Endothelial cell of umbilical vein (primary cell): ENCODE results near the gene SIGLECL1. TPM values are rescaled to one million over a fixed set of nuclear protein-coding genes. Genes with fewer than 3 reads are reported as not detected.

ENCODE experiments used
- BruUV-seq: library from RNA; stranded (reverse); fragments of 400-500 nt; replicated peaks from 2 replicates; lab custom pipeline; 2021; lab: Mats Ljungman, UMichigan
- CTCF ChIA-PET: fragments of 300-600, 350-600 bp; sonication (Branson Sonifier 250); formaldehyde crosslinking; loops from one replicate; lab custom pipeline; 2021; ENCODE audit warnings: antibody characterized with exemption, inconsistent platforms; lab: Charles Lee
- POLR2A ChIA-PET: fragments of 300-600, 350-600 bp; sonication (Branson Sonifier 250); formaldehyde crosslinking; loops from one replicate; lab custom pipeline; 2021; ENCODE audit warnings: antibody characterized with exemption, inconsistent platforms; lab: Charles Lee
- DNase-seq: peaks from one replicate; pipeline ENCODE4 v3.0.0-alpha.2; 2011; ENCODE audit warnings: low read depth, low spot score
- FAIRE-seq: peaks from 2 replicates; lab custom pipeline; 2011; peaks lifted over from hg19 to GRCh38; lab: Jason Lieb, UNC
- H2AFZ ChIP-seq: 2 replicates; pipeline ENCODE4 v1.6.0; 2012; ENCODE audit warnings: low read depth, low read length, control low read depth, inconsistent platforms
- H3K27ac ChIP-seq: 2 replicates; pipeline ENCODE4 v1.5.1; 2011; ENCODE audit warnings: low read depth, mild to moderate bottlenecking, control low read depth, low read length, moderate library complexity; ENCODE audit not compliant: insufficient read depth
- H3K27me3 ChIP-seq, 2 experiments: 2 replicates each; pipeline versions ENCODE4 v1.6.0 to v1.6.1; 2011; ENCODE audit warnings: low read length in 2 of 2, mixed read lengths in 1 of 2; ENCODE audit not compliant: control insufficient read depth in 2 of 2, insufficient read depth in 2 of 2
- H3K36me3 ChIP-seq, 2 experiments: 2 replicates in 1 of 2; 3 replicates in 1 of 2; pipeline ENCODE4 v1.5.1; 2011; ENCODE audit warnings: low read length in 2 of 2, mild to moderate bottlenecking in 1 of 2, moderate library complexity in 1 of 2; ENCODE audit not compliant: control insufficient read depth in 2 of 2, insufficient read depth in 2 of 2; ENCODE audit errors: extremely low read depth in 1 of 2
- H3K4me1 ChIP-seq: 3 replicates; pipeline ENCODE4 v1.5.1; 2011; ENCODE audit warnings: mild to moderate bottlenecking, low read length; ENCODE audit not compliant: control insufficient read depth, insufficient read depth; ENCODE audit errors: extremely low read depth
- H3K4me2 ChIP-seq: 2 replicates; pipeline ENCODE4 v1.6.1; 2011; ENCODE audit warnings: low read length, control low read depth, mixed read lengths; ENCODE audit not compliant: insufficient read depth
- H3K4me3 ChIP-seq, 3 experiments: fragments of 200-600 bp in 1 of 3; sonication (generic), shearing (Covaris generic) in 1 of 3; replicated peaks in 1 of 3; 2 replicates each; pipeline ENCODE4 v1.5.1; 2011 to 2016; ENCODE audit warnings: control low read depth in 3 of 3, low read length in 3 of 3, mild to moderate bottlenecking in 2 of 3, inconsistent platforms in 1 of 3, low read depth in 1 of 3, moderate library complexity in 1 of 3; ENCODE audit not compliant: insufficient read depth in 1 of 3
- H3K79me2 ChIP-seq: 2 replicates; pipeline ENCODE4 v1.6.0; 2012; ENCODE audit warnings: low read length, inconsistent platforms; ENCODE audit not compliant: control insufficient read depth, insufficient read depth
- H3K9ac ChIP-seq: replicated peaks from 2 replicates; pipeline ENCODE3; 2011; ENCODE audit warnings: low read length, control low read depth; ENCODE audit not compliant: insufficient read depth; ENCODE audit errors: extremely low read depth
- H3K9me1 ChIP-seq: replicated peaks from 3 replicates; pipeline ENCODE4 v1.6.0; 2011; ENCODE audit warnings: mild to moderate bottlenecking, low read length; ENCODE audit not compliant: control insufficient read depth, insufficient read depth; ENCODE audit errors: extremely low read depth
- H3K9me3 ChIP-seq: replicated peaks from 2 replicates; pipeline ENCODE4 v1.5.1; 2012; ENCODE audit warnings: low read length, inconsistent platforms; ENCODE audit not compliant: control insufficient read depth, insufficient read depth
- H4K20me1 ChIP-seq: replicated peaks from 2 replicates; pipeline ENCODE3; 2011; ENCODE audit warnings: mild to moderate bottlenecking, low read length; ENCODE audit not compliant: control insufficient read depth, insufficient read depth; ENCODE audit errors: extremely low read depth
- EZH2 ChIP-seq: IDR thresholded peaks from 2 replicates; pipeline ENCODE4 v1.6.1; 2012; ENCODE audit warnings: borderline replicate concordance, low read depth, mild to moderate bottlenecking, moderate library complexity, low read length, inconsistent platforms; ENCODE audit not compliant: severe bottlenecking
- FOS ChIP-seq: IDR thresholded peaks from 2 replicates; pipeline ENCODE4 v1.6.1; 2011; ENCODE audit warnings: mild to moderate bottlenecking, low read length, moderate library complexity, borderline replicate concordance; ENCODE audit not compliant: insufficient read depth
- GATA2 ChIP-seq: IDR thresholded peaks from 2 replicates; pipeline ENCODE4 v1.7.0; 2011; ENCODE audit warnings: low read depth, mild to moderate bottlenecking, moderate library complexity, mixed read lengths, low read length; ENCODE audit not compliant: insufficient read length, insufficient read depth
- POLR2A ChIP-seq: IDR thresholded peaks from 2 replicates; pipeline ENCODE4 v1.6.1; 2012; ENCODE audit warnings: low read depth, mild to moderate bottlenecking, control low read depth, low read length
- POLR2AphosphoS5 ChIP-seq: IDR thresholded peaks from 2 replicates; pipeline ENCODE4 v1.6.1; 2012; ENCODE audit warnings: low read depth, mild to moderate bottlenecking, control low read depth, low read length, moderate library complexity; ENCODE audit not compliant: insufficient read depth
- dilution Hi-C: fragments of 300-500 bp; cut with MboI; formaldehyde crosslinking; loops from one replicate; pipeline ENCODE4 v1.15.0; 2019; ENCODE audit warnings: low sequenced_read_pairs; ENCODE audit not compliant: extremely low pct_ligation_motif_present
- intact Hi-C: fragments of 100-400 bp; cut with micrococcal nuclease; formaldehyde crosslinking; loops from one replicate; pipeline ENCODE4 v1.10.0; 2022
- polyA plus RNA-seq, 4 experiments: library from polyadenylated mRNA; depleted of rRNA in 3 of 4; stranded (reverse) in 3 of 4; unstranded in 1 of 4; fragments of >200 nt; gene quantifications; 2 replicates each; pipeline versions ENCODE4 v1.2.1 to v1.2.3, GENCODE V29; 2011 to 2012; ENCODE audit warnings: missing spikeins in 1 of 4
- total RNA-seq: library from RNA; stranded (reverse); gene quantifications from 2 replicates; pipeline ENCODE4 v1.2.3, GENCODE V29; 2021
- TF ChIP-seq, protein P1 (sequence below): IDR thresholded peaks from 2 replicates; pipeline ENCODE4 v1.6.1; 2011; ENCODE audit not compliant: insufficient read depth, insufficient read length
- TF ChIP-seq, protein P2 (sequence below), 2 donors: IDR thresholded peaks; 1 replicate in 1 of 2; 2 replicates in 1 of 2; pipeline ENCODE4 v1.5.1; 2011; ENCODE audit warnings: low read length in 2 of 2, mild to moderate bottlenecking in 2 of 2, moderate library complexity in 2 of 2, control low read depth in 1 of 2, inconsistent platforms in 1 of 2, low read depth in 1 of 2; ENCODE audit not compliant: insufficient read depth in 1 of 2; ENCODE audit errors: extremely low read depth in 1 of 2

Gene SIGLECL1
- total and polyA plus RNA-seq, 2 donors (not counting 3 experiments of a cell fraction or from before 2014, with no cell fraction given), result not detected

DNA sequence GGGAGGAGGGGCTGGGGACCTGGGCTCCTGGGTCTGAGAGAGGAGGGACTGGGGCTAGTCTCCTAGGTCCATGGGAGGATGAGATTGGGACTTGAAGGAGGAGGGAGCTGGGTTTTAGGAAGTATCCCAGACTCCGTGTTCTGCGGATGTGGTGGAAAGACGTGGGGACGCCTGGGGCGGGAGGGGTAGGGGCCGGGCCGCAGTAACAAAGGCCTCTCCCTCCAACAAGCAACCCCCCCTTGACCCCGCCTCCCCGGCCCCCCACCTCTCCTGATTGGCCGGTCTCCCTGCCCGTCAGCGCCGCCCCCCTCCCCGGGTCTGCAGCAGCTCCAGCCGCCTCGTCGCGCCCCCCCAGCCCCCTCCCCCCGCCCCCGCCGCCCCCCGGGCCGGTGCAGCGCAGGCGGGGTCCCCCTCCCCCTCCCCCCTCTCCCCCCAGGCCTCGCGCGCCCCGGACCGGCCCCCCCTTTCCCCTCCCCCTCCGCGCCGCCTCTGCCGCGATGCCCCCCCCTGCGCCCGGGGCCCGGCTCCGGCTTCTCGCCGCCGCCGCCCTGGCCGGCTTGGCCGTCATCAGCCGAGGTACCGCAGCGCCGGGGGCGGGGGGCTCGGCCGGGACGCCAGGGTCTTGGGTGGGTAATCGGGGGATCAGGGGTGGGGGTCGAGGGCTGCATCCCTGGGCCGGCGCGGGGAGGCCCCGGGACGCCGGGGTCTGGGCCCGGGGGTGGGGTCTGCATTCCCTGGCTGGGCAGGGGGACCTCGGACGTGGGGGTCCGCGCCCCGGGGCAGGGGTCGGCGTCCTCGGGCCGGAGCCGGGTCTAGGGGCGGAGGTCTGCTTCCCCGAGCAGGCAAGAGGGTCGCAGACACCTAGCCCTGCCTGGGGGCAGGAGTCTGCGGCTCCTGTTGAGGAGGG lies 60.7 kb downstream of the SIGLECL1 start, which contains the start of gene IGLON5:
TSS of gene IGLON5 (plus strand) at position 294 of the 907 bp plus-strand sequence. CDS start at position 498, 204 bp downstream.
- POLR2A ChIA-PET, result no interaction called here
- H3K9me3 ChIP-seq, result no peaks in the 10 kb centered on the region
- BruUV-seq, result no TSS peak
- TF ChIP-seq FOS, result no peak
- TF ChIP-seq POLR2AphosphoS5, result no peak
- TF ChIP-seq, protein P1, sequence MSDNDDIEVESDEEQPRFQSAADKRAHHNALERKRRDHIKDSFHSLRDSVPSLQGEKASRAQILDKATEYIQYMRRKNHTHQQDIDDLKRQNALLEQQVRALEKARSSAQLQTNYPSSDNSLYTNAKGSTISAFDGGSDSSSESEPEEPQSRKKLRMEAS, result no peak
- no peak for TF ChIP-seq POLR2A
- no peak for TF ChIP-seq GATA2
- no peak within 1 kb of the TSS for H3K9ac ChIP-seq
- H4K20me1 ChIP-seq, result no peaks in the 10 kb centered on the region
- H2AFZ ChIP-seq, result no peak within 1 kb of the TSS
- intact Hi-C loops, result no loop called here
- H3K4me3 ChIP-seq, result no peak within 1 kb of the TSS
- peaks cover 0 to 3% of the 10 kb centered on the region in 2 experiments for H3K27me3 ChIP-seq
- CTCF ChIA-PET, result no interaction called here
- H3K4me1 ChIP-seq, result no peaks in the 10 kb centered on the region
- no peak within 1 kb of the TSS for H3K27ac ChIP-seq
- H3K4me2 ChIP-seq, result no peak within 1 kb of the TSS
- DNase-seq, result no peak
- no peak for FAIRE-seq
- no peaks in the 10 kb centered on the region for H3K9me1 ChIP-seq
- dilution Hi-C loops, result no loop called here
- no peaks in the 10 kb centered on the region for H3K79me2 ChIP-seq
- no peaks in the 10 kb centered on the region for H3K36me3 ChIP-seq

DNA sequence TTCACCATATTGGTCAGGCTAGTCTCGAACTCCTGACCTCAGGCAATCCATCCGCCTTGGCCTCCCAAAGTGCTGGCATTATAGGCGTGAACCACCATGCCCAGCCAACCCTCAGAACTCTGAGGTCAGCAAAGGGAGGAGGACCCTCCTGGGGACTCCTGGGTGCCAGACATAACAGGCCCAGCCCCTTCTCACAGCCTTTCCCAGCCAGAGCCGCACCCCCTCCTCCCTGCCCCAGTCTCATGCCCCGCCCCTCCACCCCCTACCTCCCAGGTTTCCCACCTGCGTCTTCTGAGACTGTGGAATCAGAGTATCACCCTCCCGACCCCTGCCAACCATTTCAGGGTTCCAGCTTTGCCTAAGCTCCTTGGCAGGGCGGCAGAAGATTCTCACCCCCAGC lies 65.8 kb downstream of the SIGLECL1 start:
- no peak overlapping the region for H2AFZ ChIP-seq
- H3K9me3 ChIP-seq, result no peaks in the 10 kb centered on the region
- H3K4me1 ChIP-seq, result no peaks in the 10 kb centered on the region
- CTCF ChIA-PET, result no interaction called here
- H3K27me3 ChIP-seq, result peaks cover 0 to 3% of the 10 kb centered on the region in 2 experiments
- intact Hi-C loops, result no loop called here
- dilution Hi-C loops, result no loop called here
- H3K36me3 ChIP-seq, result no peaks in the 10 kb centered on the region
- no peak for DNase-seq
- no peak overlapping the region for H3K4me2 ChIP-seq
- POLR2A ChIA-PET, result no interaction called here
- BruUV-seq, result no TSS peak
- no peaks in the 10 kb centered on the region for H3K9me1 ChIP-seq
- H3K27ac ChIP-seq, result no peak overlapping the region
- no peak overlapping the region for H3K4me3 ChIP-seq
- H4K20me1 ChIP-seq, result no peaks in the 10 kb centered on the region
- TF ChIP-seq EZH2 (no peak), POLR2AphosphoS5 (no peak)
- TF ChIP-seq, protein P2, sequence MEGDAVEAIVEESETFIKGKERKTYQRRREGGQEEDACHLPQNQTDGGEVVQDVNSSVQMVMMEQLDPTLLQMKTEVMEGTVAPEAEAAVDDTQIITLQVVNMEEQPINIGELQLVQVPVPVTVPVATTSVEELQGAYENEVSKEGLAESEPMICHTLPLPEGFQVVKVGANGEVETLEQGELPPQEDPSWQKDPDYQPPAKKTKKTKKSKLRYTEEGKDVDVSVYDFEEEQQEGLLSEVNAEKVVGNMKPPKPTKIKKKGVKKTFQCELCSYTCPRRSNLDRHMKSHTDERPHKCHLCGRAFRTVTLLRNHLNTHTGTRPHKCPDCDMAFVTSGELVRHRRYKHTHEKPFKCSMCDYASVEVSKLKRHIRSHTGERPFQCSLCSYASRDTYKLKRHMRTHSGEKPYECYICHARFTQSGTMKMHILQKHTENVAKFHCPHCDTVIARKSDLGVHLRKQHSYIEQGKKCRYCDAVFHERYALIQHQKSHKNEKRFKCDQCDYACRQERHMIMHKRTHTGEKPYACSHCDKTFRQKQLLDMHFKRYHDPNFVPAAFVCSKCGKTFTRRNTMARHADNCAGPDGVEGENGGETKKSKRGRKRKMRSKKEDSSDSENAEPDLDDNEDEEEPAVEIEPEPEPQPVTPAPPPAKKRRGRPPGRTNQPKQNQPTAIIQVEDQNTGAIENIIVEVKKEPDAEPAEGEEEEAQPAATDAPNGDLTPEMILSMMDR (IDR thresholded peaks at IDR 0.05; ENCODE audit: extremely low read depth in 1 of 2, insufficient read depth in 1 of 2, low read depth in 1 of 2, low read length in 2 of 2), result no peak
- H3K79me2 ChIP-seq, result no peaks in the 10 kb centered on the region
- FAIRE-seq, result no peak
- no peak overlapping the region for H3K9ac ChIP-seq
